Activated CD4-positive, alpha-beta T cell treated with anti-CD3 and anti-CD28 coated beads, Interleukin-2, amount 10 ng/mL, durations not matched to agents 24 days and 14 days (primary cell): ENCODE measurements around the gene C11orf52. TPM values are rescaled to one million over a fixed set of nuclear protein-coding genes. Genes with fewer than 3 reads are reported as not detected.
A peak's percentile ranks its signal among the peaks of the same experiment; 100 is the strongest.

Experiments used
- DNase-seq: peaks from one replicate; pipeline ENCODE4 v3.0.0; 2022
- H3K27ac Mint-ChIP-seq: one replicate; pipeline ENCODE4 v1.8.0; 2022; ENCODE audit warnings: mild to moderate bottlenecking, mixed read lengths
- H3K27me3 Mint-ChIP-seq: one replicate; pipeline ENCODE4 v1.8.0; 2022; ENCODE audit warnings: mixed read lengths
- H3K36me3 Mint-ChIP-seq: one replicate; pipeline ENCODE4 v1.8.0; 2022; ENCODE audit warnings: low read depth, mild to moderate bottlenecking, mixed read lengths
- H3K4me1 Mint-ChIP-seq: one replicate; pipeline ENCODE4 v1.8.0; 2021; ENCODE audit warnings: mixed read lengths
- H3K4me3 Mint-ChIP-seq: one replicate; pipeline ENCODE4 v1.8.0; 2022; ENCODE audit warnings: mild to moderate bottlenecking, moderate library complexity, mixed read lengths
- H3K9me3 Mint-ChIP-seq: one replicate; pipeline ENCODE4 v1.8.0; 2021; ENCODE audit warnings: mixed read lengths
- intact Hi-C: fragments of 100-400 bp; cut with micrococcal nuclease; formaldehyde crosslinking; loops from one replicate; pipeline ENCODE4 v1.15.1; 2023
- total RNA-seq: library from RNA; stranded (reverse); gene quantifications from 2 replicates; pipeline ENCODE4 v1.2.3, GENCODE V29; 2022

C11orf52 gene
- total RNA-seq, 1 donor from 2014 or later: not detected

- H3K4me1 Mint-ChIP-seq: peaks cover 9% of the 10 kb centered on the region
- intact Hi-C loops: no loop called here
- no peaks in the 10 kb centered on the region for H3K27me3 Mint-ChIP-seq
- no peak overlapping the region for H3K4me3 Mint-ChIP-seq
- H3K36me3 Mint-ChIP-seq: peaks cover 15% of the 10 kb centered on the region
- no peak overlapping the region for H3K27ac Mint-ChIP-seq
- DNase-seq: no peak
- no peaks in the 10 kb centered on the region for H3K9me3 Mint-ChIP-seq
These were observed 35.4 kb downstream of the C11orf52 start for GRCh38 chr11:111954154-111954553.

- H3K36me3 Mint-ChIP-seq: peaks cover 7% of the 10 kb centered on the region
- H3K4me3 Mint-ChIP-seq: no peak overlapping the region
- H3K27ac Mint-ChIP-seq: no peak overlapping the region
- intact Hi-C loops: no loop called here
- no peak for DNase-seq
- H3K9me3 Mint-ChIP-seq: no peaks in the 10 kb centered on the region
- no peaks in the 10 kb centered on the region for H3K4me1 Mint-ChIP-seq
- no peaks in the 10 kb centered on the region for H3K27me3 Mint-ChIP-seq
These were observed 39.1 kb downstream of the C11orf52 start for GRCh38 chr11:111957663-111958444.

- no peak overlapping the region for H3K27ac Mint-ChIP-seq
- H3K36me3 Mint-ChIP-seq: peaks cover 10% of the 10 kb centered on the region
- H3K4me3 Mint-ChIP-seq: no peak overlapping the region
- intact Hi-C loops: no loop called here
- DNase-seq: no peak
- H3K4me1 Mint-ChIP-seq: peaks cover 3% of the 10 kb centered on the region
- no peaks in the 10 kb centered on the region for H3K27me3 Mint-ChIP-seq
- no peaks in the 10 kb centered on the region for H3K9me3 Mint-ChIP-seq
These were observed 42.2 kb downstream of the C11orf52 start for GRCh38 chr11:111960916-111961315.

GRCh38 chr11:111961389-111962300 is 42.9 kb downstream of the C11orf52 start:
- intact Hi-C loops: no loop called here
- Mint-ChIP-seq H3K36me3 (peaks cover 11% of the 10 kb centered on the region), H3K4me3 (no peak overlapping the region), H3K4me1 (peaks cover 3% of the 10 kb centered on the region), H3K27ac (no peak overlapping the region), H3K9me3 (no peaks in the 10 kb centered on the region), H3K27me3 (no peaks in the 10 kb centered on the region)
- no peak for DNase-seq

- no peaks in the 10 kb centered on the region for H3K27me3 Mint-ChIP-seq
- peaks cover 24% of the 10 kb centered on the region for H3K36me3 Mint-ChIP-seq
- H3K27ac Mint-ChIP-seq: peak overlapping the region; percentile 56
- no peaks in the 10 kb centered on the region for H3K9me3 Mint-ChIP-seq
- H3K4me3 Mint-ChIP-seq: no peak overlapping the region
- H3K4me1 Mint-ChIP-seq: peaks cover 3% of the 10 kb centered on the region
- intact Hi-C loops: no loop called here
- no peak for DNase-seq
These were observed 45.2 kb downstream of the C11orf52 start for GRCh38 chr11:111963931-111964340.

GRCh38 chr11:111966678-111967077 is 48.0 kb downstream of the C11orf52 start:
- H3K9me3 Mint-ChIP-seq: no peaks in the 10 kb centered on the region
- no peaks in the 10 kb centered on the region for H3K27me3 Mint-ChIP-seq
- no peak overlapping the region for H3K4me3 Mint-ChIP-seq
- H3K36me3 Mint-ChIP-seq: peaks cover 38% of the 10 kb centered on the region
- H3K27ac Mint-ChIP-seq: no peak overlapping the region
- peaks cover 3% of the 10 kb centered on the region for H3K4me1 Mint-ChIP-seq
- no peak for DNase-seq
- intact Hi-C loops: no loop called here

GRCh38 chr11:111967649-111968048 is 48.9 kb downstream of the C11orf52 start:
- H3K4me1 Mint-ChIP-seq: peaks cover 5% of the 10 kb centered on the region
- DNase-seq: no peak
- H3K27ac Mint-ChIP-seq: no peak overlapping the region
- no peaks in the 10 kb centered on the region for H3K9me3 Mint-ChIP-seq
- intact Hi-C loops: no loop called here
- H3K4me3 Mint-ChIP-seq: no peak overlapping the region
- peaks cover 40% of the 10 kb centered on the region for H3K36me3 Mint-ChIP-seq
- no peaks in the 10 kb centered on the region for H3K27me3 Mint-ChIP-seq

- no peak overlapping the region for H3K4me3 Mint-ChIP-seq
- peaks cover 43% of the 10 kb centered on the region for H3K36me3 Mint-ChIP-seq
- DNase-seq: no peak
- intact Hi-C loops: no loop called here
- H3K4me1 Mint-ChIP-seq: peaks cover 3% of the 10 kb centered on the region
- no peak overlapping the region for H3K27ac Mint-ChIP-seq
- no peaks in the 10 kb centered on the region for H3K27me3 Mint-ChIP-seq
- H3K9me3 Mint-ChIP-seq: no peaks in the 10 kb centered on the region
These were observed 50.6 kb downstream of the C11orf52 start for GRCh38 chr11:111969344-111969743.

GRCh38 chr11:111974446-111974845 is 55.7 kb downstream of the C11orf52 start:
- peaks cover 32% of the 10 kb centered on the region for H3K36me3 Mint-ChIP-seq
- H3K4me1 Mint-ChIP-seq: peaks cover 11% of the 10 kb centered on the region

GRCh38 chr11:111975076-111975806 is 56.5 kb downstream of the C11orf52 start:
- no peak overlapping the region for H3K27ac Mint-ChIP-seq
- peaks cover 30% of the 10 kb centered on the region for H3K36me3 Mint-ChIP-seq
- H3K4me1 Mint-ChIP-seq: peaks cover 11% of the 10 kb centered on the region
- DNase-seq: no peak
- H3K27me3 Mint-ChIP-seq: peaks cover 6% of the 10 kb centered on the region
- H3K9me3 Mint-ChIP-seq: no peaks in the 10 kb centered on the region
- no peak overlapping the region for H3K4me3 Mint-ChIP-seq
- intact Hi-C loops: loop anchor here (5.0 kb wide), 1 partner anchor 47 kb away; no protein-coding TSS in a partner anchor

More at GRCh38 chr11:111974446-111974845, 55.7 kb downstream of the C11orf52 start:
- no peak overlapping the region for H3K27ac Mint-ChIP-seq
- H3K4me3 Mint-ChIP-seq: no peak overlapping the region
- no peaks in the 10 kb centered on the region for H3K9me3 Mint-ChIP-seq
- intact Hi-C loops: no loop called here
- peaks cover 6% of the 10 kb centered on the region for H3K27me3 Mint-ChIP-seq
- no peak for DNase-seq

- Mint-ChIP-seq H3K9me3 (no peaks in the 10 kb centered on the region), H3K4me1 (peaks cover 11% of the 10 kb centered on the region), H3K27ac (no peak overlapping the region), H3K36me3 (peaks cover 24% of the 10 kb centered on the region), H3K4me3 (peak overlapping the region; percentile 71), H3K27me3 (peaks cover 6% of the 10 kb centered on the region)
- intact Hi-C loops: loop anchor here (5.0 kb wide), 1 partner anchor 46 kb away; no protein-coding TSS in a partner anchor
- DNase-seq: no peak
These were observed 57.5 kb downstream of the C11orf52 start for GRCh38 chr11:111976119-111976766.
